ENCODE measurements around the gene RBM18.

The RBM18 gene

DNA sequence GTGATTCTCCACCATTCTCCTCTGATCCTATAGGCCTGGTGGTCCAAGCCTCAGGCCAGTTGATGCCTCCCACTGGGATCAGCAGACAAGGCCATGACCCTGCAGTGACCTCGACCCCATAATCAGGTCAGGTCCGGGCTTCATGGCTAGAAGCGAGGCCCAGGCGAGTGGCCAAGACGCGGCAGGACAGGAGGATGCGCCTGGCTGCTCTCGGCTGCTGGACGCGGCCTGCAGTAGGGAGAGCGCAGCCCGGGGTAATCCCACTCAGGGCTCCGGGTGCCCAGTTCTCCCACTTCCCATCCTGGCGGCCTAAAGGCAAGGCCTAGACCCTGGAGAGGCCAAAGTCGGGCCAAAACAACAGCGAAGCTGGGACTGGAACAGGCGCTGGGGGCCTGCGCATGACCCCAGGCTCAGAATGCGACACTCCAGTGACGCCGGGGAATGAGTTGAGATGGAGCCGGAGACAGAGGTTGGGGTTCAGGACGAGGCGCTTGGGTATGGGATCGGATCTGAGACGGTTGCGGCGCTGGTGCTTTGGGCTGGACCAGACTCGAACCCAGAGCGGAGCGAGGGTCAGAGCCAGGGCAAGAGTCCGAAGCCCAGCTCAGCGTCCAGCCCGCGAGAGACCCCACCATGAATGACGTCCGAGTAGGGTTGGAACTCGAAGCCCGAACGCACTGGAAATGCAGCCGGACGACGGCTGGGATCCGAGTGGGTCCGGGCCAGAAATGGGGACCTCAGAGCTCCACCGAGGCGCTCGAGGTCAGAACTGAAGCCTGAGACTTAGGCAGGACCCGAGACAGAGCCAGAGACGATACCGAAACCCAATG, 39.1 kb downstream of the RBM18 start:
- Mint-ChIP-seq H3K36me3 (ENCODE audit: low read depth) (no peaks in the 10 kb centered on the region), H3K9me3 (peaks cover 3% of the 10 kb centered on the region), H3K4me1 (peaks cover 29% of the 10 kb centered on the region), H3K4me3 (peak overlapping the region in 2 of 3 experiments; percentile 17 to 49), H3K27me3 (ENCODE audit: low read depth) (peaks cover 80% of the 10 kb centered on the region), H3K27ac (no peak overlapping the region)
- TF ChIP-seq, protein P1, sequence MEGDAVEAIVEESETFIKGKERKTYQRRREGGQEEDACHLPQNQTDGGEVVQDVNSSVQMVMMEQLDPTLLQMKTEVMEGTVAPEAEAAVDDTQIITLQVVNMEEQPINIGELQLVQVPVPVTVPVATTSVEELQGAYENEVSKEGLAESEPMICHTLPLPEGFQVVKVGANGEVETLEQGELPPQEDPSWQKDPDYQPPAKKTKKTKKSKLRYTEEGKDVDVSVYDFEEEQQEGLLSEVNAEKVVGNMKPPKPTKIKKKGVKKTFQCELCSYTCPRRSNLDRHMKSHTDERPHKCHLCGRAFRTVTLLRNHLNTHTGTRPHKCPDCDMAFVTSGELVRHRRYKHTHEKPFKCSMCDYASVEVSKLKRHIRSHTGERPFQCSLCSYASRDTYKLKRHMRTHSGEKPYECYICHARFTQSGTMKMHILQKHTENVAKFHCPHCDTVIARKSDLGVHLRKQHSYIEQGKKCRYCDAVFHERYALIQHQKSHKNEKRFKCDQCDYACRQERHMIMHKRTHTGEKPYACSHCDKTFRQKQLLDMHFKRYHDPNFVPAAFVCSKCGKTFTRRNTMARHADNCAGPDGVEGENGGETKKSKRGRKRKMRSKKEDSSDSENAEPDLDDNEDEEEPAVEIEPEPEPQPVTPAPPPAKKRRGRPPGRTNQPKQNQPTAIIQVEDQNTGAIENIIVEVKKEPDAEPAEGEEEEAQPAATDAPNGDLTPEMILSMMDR (IDR thresholded peaks at IDR 0.05; ENCODE audit: unreplicated experiment in 3 of 3): no peak

DNA sequence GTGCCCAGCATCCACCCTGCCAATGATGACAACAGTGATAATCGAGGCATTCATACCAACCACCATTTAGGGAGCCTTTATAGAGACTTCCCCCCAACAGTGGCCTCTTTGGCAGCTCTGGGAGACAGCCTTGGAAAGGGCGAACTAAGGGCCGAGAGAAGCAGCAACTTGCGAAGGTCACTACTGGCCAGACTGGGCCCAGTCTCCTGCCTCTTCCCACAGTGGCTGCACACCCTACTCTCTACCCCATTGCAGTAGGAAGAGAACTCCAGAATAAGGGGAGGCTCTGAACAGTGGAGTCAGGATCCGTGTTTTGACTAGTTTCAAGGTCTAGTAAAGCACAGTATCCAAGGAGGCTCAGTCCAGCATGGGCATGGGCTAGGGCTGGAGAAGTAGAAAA, 41.2 kb downstream of the RBM18 start:
- Mint-ChIP-seq H3K4me1 (peaks cover 50% of the 10 kb centered on the region), H3K27me3 (ENCODE audit: low read depth) (peaks cover 100% of the 10 kb centered on the region), H3K27ac (no peak overlapping the region), H3K36me3 (ENCODE audit: low read depth) (no peaks in the 10 kb centered on the region), H3K9me3 (peaks cover 4% of the 10 kb centered on the region), H3K4me3 (peak overlapping the region in 1 of 3 experiments; percentile 29)
- TF ChIP-seq, protein P1 (IDR thresholded peaks at IDR 0.05; ENCODE audit: unreplicated experiment in 3 of 3): no peak

DNA sequence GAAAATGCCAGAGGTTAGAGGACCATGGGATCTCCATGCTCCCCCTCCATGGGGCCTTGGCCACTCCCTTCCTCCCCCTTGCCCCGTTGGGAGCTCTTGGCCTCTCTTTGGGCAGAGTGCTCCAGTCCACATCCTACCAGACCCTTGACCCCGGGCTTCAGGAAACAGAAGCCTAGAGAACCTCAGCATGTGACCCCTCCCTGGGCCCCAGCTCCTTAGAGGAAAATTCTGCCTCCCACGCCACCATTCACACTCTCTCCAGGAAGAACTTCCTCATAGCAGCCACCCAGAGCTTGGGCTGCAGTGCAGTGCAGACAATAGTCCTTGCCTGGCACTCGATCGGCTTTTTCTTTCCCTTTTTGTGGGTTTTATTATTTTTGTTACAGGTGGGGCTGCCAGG, 41.8 kb downstream of the RBM18 start:
- TF ChIP-seq, protein P1 (IDR thresholded peaks at IDR 0.05; ENCODE audit: unreplicated experiment in 3 of 3): no peak
- Mint-ChIP-seq H3K27me3 (ENCODE audit: low read depth) (peaks cover 100% of the 10 kb centered on the region), H3K4me3 (peak overlapping the region in 1 of 3 experiments; percentile 17), H3K9me3 (peaks cover 6% of the 10 kb centered on the region), H3K36me3 (ENCODE audit: low read depth) (no peaks in the 10 kb centered on the region), H3K27ac (no peak overlapping the region), H3K4me1 (peaks cover 56% of the 10 kb centered on the region)

DNA sequence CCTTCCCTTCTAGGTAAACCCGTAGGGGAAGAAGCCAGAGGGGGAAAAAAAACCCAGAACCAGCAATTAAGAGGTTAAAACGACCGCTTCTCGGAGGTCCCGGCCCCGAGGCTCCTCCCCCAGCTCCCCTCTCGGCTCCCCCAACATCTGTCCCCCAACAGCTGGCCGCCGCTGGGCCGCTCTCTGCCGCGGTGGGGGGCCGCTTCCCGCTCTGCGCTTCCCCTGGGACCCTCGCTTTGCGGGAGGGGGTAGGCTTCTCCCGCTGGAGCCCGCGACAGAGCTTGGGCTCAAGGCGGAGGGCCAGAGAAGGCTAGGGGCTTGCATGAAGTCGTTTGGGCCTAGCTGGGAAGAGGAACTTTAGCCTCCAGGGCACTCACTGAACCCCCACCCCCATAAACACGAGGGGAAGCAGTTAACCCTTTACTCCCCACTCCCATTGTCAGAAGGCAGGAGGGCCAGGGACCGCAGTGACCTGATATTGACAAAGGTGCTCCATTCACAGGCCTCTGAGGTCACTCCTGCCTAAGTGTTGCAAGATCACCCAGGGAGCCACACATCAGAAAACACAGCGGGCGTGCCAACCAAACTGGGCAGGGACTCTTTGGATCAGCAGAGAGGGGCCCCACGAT, 43.3 kb downstream of the RBM18 start:
- Mint-ChIP-seq H3K4me3 (peak overlapping the region in 2 of 3 experiments; percentile 52 to 62), H3K4me1 (peaks cover 52% of the 10 kb centered on the region), H3K27ac (no peak overlapping the region), H3K27me3 (ENCODE audit: low read depth) (peaks cover 100% of the 10 kb centered on the region), H3K36me3 (ENCODE audit: low read depth) (no peaks in the 10 kb centered on the region), H3K9me3 (peaks cover 6% of the 10 kb centered on the region)
- TF ChIP-seq, protein P1 (IDR thresholded peaks at IDR 0.05; ENCODE audit: unreplicated experiment in 3 of 3): no peak

DNA sequence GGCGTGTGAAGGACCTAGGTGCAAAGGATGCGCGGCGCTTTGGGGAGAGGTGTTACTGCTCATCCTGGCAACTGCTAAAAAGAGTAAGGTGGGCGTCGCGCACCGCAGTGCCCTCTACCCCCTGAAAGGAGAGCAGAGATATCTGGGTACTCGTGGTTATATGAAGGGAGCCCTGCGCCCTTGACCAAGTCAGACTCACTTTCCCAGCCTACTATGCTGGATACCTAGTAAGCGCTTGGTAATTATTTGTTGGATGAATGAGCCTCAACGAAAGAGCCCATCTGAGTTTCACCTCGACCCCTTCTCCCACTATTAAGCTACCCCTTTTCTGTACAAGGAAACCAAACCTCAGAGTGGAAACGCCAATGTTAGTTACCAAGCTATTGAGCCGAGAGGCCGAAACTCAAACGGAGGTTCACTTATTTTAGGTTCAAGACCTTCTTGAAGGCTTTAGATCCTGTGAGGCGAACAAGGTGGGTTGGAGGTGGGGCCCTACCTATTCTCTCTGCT, 43.9 kb downstream of the RBM18 start:
- peaks cover 50% of the 10 kb centered on the region for H3K4me1 Mint-ChIP-seq
- H3K4me3 Mint-ChIP-seq: peak overlapping the region; percentile 52 to 76 (median 71)
- no peaks in the 10 kb centered on the region for H3K36me3 Mint-ChIP-seq (ENCODE audit: low read depth)
- peaks cover 6% of the 10 kb centered on the region for H3K9me3 Mint-ChIP-seq
- no peak overlapping the region for H3K27ac Mint-ChIP-seq
- TF ChIP-seq, protein P1 (IDR thresholded peaks at IDR 0.05; ENCODE audit: unreplicated experiment in 3 of 3): no peak
- H3K27me3 Mint-ChIP-seq (ENCODE audit: low read depth): peaks cover 100% of the 10 kb centered on the region
